NB4 (cell line): ENCODE data around the gene LIX1.

ENCODE experiments used
- CTCF ChIP-seq: IDR thresholded peaks from one replicate; pipeline ENCODE4 v1.5.1; 2012; ENCODE audit warnings: low read depth, low read length
- POLR2A ChIP-seq: IDR thresholded peaks from 2 replicates; pipeline ENCODE4 v1.6.1; 2011; ENCODE audit warnings: mild to moderate bottlenecking; ENCODE audit not compliant: insufficient read length; ENCODE audit errors: extremely low read depth

GRCh38 chr5:97172227-97172626 is 29.8 kb upstream of the LIX1 start:
- TF ChIP-seq POLR2A (no peak), CTCF (no peak)
